ENCODE measurements around the gene CD44.

The CD44 gene

GRCh38 chr11:35141071-35141470 lies 2.1 kb downstream of the CD44 start:
- no peak for DNase-seq

GRCh38 chr11:35141571-35141971 lies 2.6 kb downstream of the CD44 start:
- DNase-seq: no peak

- no peak for DNase-seq
These were observed 3.6 kb downstream of the CD44 start for GRCh38 chr11:35142481-35143075.

GRCh38 chr11:35143297-35144135 lies 4.5 kb downstream of the CD44 start:
- no peak for DNase-seq

- DNase-seq: no peak
These were observed 5.3 kb downstream of the CD44 start for GRCh38 chr11:35144136-35144741.

- DNase-seq: no peak
These were observed 5.8 kb downstream of the CD44 start for GRCh38 chr11:35144806-35145205.

GRCh38 chr11:35145271-35145670 lies 6.3 kb downstream of the CD44 start:
- peak; percentile 16 for DNase-seq

GRCh38 chr11:35146074-35146521 lies 7.1 kb downstream of the CD44 start:
- DNase-seq: no peak

- no peak for DNase-seq
These were observed 7.7 kb downstream of the CD44 start for GRCh38 chr11:35146711-35147110.

GRCh38 chr11:35147235-35147634 lies 8.3 kb downstream of the CD44 start:
- no peak for DNase-seq

GRCh38 chr11:35148163-35148837 lies 9.3 kb downstream of the CD44 start:
- DNase-seq: no peak

- no peak for DNase-seq
These were observed 11.5 kb downstream of the CD44 start for GRCh38 chr11:35150454-35150853.

- DNase-seq: no peak
These were observed 12.3 kb downstream of the CD44 start for GRCh38 chr11:35151241-35151640.

- DNase-seq: no peak
These were observed 12.8 kb downstream of the CD44 start for GRCh38 chr11:35151683-35152280.

- DNase-seq: no peak
These were observed 13.6 kb downstream of the CD44 start for GRCh38 chr11:35152575-35152974.

- no peak for DNase-seq
These were observed 14.3 kb downstream of the CD44 start for GRCh38 chr11:35153280-35153679.

- no peak for DNase-seq
These were observed 16.0 kb downstream of the CD44 start for GRCh38 chr11:35154952-35155351.

- DNase-seq: no peak
These were observed 16.7 kb downstream of the CD44 start for GRCh38 chr11:35155677-35156076.

- DNase-seq: no peak
These were observed 19.1 kb downstream of the CD44 start for GRCh38 chr11:35157814-35158700.

- peak; percentile 21 for DNase-seq
These were observed 19.9 kb downstream of the CD44 start for GRCh38 chr11:35158701-35159510.

GRCh38 chr11:35160246-35160824 lies 21.4 kb downstream of the CD44 start:
- no peak for DNase-seq

Measured in NCI-H82 (cell line).